ENCODE data around the gene FKBP11. TPM values are rescaled to one million over a fixed set of nuclear protein-coding genes. Genes with fewer than 3 reads are reported as not detected.

Gene FKBP11
- total RNA-seq, 2 donors from 2014 or later: 12.1 to 33.1 TPM

DNA sequence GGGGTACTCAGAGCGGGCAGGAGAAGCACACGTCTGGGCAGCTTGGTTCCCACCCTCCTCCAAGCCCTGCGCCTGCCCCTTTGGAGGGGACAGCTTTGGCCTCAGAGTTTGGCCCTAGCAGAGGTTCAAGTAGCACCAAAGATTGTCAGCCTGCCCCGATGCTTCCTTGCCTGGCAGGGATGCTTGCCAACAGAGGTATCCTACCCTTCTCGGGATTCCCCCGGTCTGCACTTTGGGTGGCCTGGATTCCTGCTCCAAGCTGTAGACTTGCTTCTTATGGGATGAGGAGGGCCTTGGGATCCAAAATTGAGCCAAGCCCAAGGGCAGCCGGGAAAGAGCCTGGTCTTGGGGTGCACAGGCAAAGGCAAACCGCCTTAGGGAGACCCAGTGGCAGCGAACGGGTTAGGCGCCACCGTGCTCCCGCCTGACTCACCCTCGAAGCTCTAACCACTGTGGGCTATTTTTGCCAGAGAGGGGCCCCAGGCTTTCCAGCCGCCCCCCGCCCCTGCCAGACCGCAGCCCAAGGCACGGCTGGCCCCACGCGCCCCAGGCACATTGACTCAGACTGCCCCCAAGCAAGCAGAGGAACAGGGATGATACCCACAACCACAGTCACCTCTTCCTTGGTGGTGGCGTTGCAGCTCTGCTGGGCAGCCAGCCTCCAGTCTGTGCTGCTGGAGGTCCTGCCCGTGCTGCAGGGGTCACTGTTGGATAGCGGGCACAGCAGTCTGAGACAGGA, 47.1 kb upstream of the FKBP11 start:
- no peak for DNase-seq (ENCODE audit: low spot score)
- TF ChIP-seq POLR2AphosphoS5 (IDR thresholded peaks at IDR 0.05) (no peak), POLR2A (IDR thresholded peaks at IDR 0.05) (no peak)
- TF ChIP-seq, protein P1, sequence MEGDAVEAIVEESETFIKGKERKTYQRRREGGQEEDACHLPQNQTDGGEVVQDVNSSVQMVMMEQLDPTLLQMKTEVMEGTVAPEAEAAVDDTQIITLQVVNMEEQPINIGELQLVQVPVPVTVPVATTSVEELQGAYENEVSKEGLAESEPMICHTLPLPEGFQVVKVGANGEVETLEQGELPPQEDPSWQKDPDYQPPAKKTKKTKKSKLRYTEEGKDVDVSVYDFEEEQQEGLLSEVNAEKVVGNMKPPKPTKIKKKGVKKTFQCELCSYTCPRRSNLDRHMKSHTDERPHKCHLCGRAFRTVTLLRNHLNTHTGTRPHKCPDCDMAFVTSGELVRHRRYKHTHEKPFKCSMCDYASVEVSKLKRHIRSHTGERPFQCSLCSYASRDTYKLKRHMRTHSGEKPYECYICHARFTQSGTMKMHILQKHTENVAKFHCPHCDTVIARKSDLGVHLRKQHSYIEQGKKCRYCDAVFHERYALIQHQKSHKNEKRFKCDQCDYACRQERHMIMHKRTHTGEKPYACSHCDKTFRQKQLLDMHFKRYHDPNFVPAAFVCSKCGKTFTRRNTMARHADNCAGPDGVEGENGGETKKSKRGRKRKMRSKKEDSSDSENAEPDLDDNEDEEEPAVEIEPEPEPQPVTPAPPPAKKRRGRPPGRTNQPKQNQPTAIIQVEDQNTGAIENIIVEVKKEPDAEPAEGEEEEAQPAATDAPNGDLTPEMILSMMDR (IDR thresholded peaks at IDR 0.05): no peak
- H3K4me3 ChIP-seq: no peak overlapping the region
- no peak overlapping the region for H3K27ac ChIP-seq
- WGBS: 15% methylated on average over 16 of the region's 23 CpGs
- H3K36me3 ChIP-seq: no peaks in the 10 kb centered on the region
- H3K27me3 ChIP-seq (replicated peaks; ENCODE audit: insufficient read depth): peaks cover 20% of the 10 kb centered on the region
- no peaks in the 10 kb centered on the region for H3K9me3 ChIP-seq
- intact Hi-C loops (cut with DNase I): no loop called here
- H3K4me1 ChIP-seq (replicated peaks): no peaks in the 10 kb centered on the region

DNA sequence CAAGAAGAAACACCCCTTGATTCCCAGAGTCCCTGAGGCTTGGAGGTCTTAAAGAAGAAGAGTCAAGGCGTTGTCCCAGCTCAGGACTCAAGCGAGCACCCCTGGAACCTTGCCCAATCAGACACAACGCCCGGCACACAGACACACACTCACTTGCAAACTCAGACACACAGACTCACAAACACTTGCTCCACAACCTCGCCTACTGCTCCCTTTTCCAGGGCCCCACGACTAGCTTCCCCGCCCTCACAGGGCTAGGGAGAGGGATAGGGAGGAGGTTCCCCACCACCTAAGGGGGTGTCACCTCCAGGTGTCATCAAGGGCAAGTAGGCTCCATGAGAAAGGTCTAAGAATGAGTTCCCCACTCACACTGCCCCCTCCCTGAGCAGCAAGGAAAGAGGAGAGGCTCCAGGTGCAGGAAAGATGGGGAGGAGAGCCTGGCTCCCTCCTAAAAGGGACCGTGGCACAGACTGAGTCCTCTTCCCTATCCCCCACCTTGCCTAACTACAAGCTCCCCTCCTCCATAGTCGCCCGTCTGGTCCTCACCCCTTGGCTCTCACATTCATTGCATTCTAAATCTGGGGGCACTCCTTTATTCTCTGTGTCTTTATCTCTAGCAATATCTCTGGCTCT, 45.5 kb upstream of the FKBP11 start:
- no peak for DNase-seq (ENCODE audit: low spot score)
- Histone ChIP-seq H3K4me3 (no peak overlapping the region), H3K27me3 (replicated peaks; ENCODE audit: insufficient read depth) (peaks cover 20% of the 10 kb centered on the region)

DNA sequence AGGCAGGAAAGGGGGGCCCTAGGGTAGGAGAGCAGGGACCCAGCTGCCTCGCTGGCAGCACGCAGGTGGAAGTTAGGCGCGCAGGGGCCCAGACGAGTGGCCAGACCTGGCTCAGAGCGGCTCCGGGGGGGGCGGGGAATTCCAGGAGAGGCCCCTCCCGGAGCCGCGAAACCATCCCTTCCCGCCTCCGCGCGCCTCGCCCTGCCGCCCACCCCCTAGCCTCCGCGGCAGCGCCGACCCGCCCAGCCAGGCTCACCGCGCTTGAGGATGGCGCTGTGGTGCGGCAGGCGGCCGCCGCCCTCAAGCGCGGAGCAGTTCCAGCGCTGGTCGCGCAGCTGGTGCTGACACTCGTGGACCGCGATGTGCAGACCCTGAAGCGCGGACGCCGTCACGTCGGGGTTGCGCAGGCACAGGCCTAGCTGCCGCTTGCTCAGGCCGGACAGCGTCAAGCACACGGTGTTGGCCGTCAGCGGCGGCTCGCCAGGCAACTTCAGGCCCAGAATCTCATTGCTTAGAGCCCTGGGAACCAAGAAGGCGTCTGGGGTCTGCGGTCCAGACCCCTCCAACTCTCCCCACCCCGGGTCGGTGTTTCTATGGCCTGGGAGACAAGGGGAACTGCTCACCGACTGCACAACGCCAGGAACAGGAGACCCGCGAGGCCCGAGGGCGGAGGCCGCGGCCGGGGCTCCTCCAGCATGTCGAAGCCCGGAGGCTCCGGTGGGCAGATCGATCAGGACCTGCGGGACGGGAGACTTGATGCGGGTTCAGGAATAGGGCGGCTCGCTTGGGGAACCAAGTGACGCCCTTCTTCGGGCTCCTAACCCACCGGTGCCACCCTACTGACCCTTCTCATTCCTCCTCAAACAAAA, 44.8 kb upstream of the FKBP11 start:
- 18% methylated on average over 51 of the region's 77 CpGs for WGBS
- Histone ChIP-seq H3K27ac (no peak overlapping the region), H3K4me3 (no peak overlapping the region), H3K36me3 (no peaks in the 10 kb centered on the region), H3K4me1 (replicated peaks) (no peaks in the 10 kb centered on the region), H3K27me3 (replicated peaks; ENCODE audit: insufficient read depth) (peaks cover 20% of the 10 kb centered on the region), H3K9me3 (no peaks in the 10 kb centered on the region)
- no peak for DNase-seq (ENCODE audit: low spot score)
- TF ChIP-seq, protein P1 (IDR thresholded peaks at IDR 0.05): no peak
- TF ChIP-seq POLR2A (IDR thresholded peaks at IDR 0.05) (no peak), POLR2AphosphoS5 (IDR thresholded peaks at IDR 0.05) (no peak)
- intact Hi-C loops (cut with DNase I): no loop called here

More for the DNA sequence above, 45.5 kb upstream of the FKBP11 start:
- H3K4me1 ChIP-seq (replicated peaks): no peaks in the 10 kb centered on the region
- no peaks in the 10 kb centered on the region for H3K9me3 ChIP-seq
- no peak overlapping the region for H3K27ac ChIP-seq
- WGBS: 31% methylated on average over 10 of the region's 10 CpGs
- intact Hi-C loops (cut with DNase I): no loop called here
- H3K36me3 ChIP-seq: no peaks in the 10 kb centered on the region
- no peak for TF ChIP-seq POLR2AphosphoS5 (IDR thresholded peaks at IDR 0.05)
- TF ChIP-seq, protein P1 (IDR thresholded peaks at IDR 0.05): no peak
- no peak for TF ChIP-seq POLR2A (IDR thresholded peaks at IDR 0.05)

DNA sequence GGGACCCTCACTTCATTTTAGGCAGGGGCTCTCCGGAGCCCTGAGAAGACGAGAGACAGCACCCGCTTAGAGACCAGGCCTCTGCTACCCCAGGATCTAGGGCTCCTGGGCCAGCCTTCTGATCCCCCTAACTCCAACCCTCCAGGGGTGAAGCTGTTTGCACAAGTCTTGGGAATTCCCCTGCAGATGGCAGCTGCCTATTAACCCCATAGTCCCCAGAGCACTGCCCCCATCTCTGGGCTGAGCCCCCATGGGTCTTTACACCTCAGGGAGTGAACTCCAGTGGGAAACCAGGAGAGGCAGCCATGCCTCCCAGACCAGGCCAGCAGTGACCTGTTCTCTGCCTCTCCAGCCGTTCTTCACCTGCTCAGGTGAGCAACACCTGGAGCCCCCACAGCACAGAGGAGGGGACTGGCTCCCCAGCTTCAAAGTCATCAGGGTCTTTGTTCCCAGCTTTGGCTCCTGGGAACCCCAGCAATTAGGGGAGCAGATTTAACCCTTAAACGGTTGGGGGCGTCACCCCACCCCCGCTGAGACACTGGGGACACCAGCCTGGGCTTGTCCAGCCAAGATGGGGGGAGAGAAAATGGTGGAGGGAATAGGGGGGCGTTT, 44.0 kb upstream of the FKBP11 start:
- intact Hi-C loops (cut with DNase I): no loop called here
- no peaks in the 10 kb centered on the region for H3K9me3 ChIP-seq
- no peak overlapping the region for H3K27ac ChIP-seq
- 48% methylated on average over 8 of the region's 8 CpGs for WGBS
- no peaks in the 10 kb centered on the region for H3K36me3 ChIP-seq
- no peak overlapping the region for H3K4me3 ChIP-seq
- peaks cover 17% of the 10 kb centered on the region for H3K27me3 ChIP-seq (replicated peaks; ENCODE audit: insufficient read depth)
- no peak for DNase-seq (ENCODE audit: low spot score)
- no peaks in the 10 kb centered on the region for H3K4me1 ChIP-seq (replicated peaks)
- TF ChIP-seq, protein P1 (IDR thresholded peaks at IDR 0.05): no peak
- TF ChIP-seq POLR2AphosphoS5 (IDR thresholded peaks at IDR 0.05): no peak
- TF ChIP-seq POLR2A (IDR thresholded peaks at IDR 0.05): no peak

Measured in prostate gland (tissue), 2 donors.